SK-N-MC (cell line): Measurements from ENCODE around the gene C11orf52.

Experiments
- EZH2 ChIP-seq: fragments of 200-600 bp; sonication (generic); IDR thresholded peaks from one replicate; pipeline ENCODE4 v1.6.1; 2017; ENCODE audit warnings: antibody characterized with exemption
- POLR2AphosphoS5 ChIP-seq: IDR thresholded peaks from 2 replicates; pipeline ENCODE4 v1.6.1; 2012; ENCODE audit warnings: mild to moderate bottlenecking, low read depth, low read length, borderline replicate concordance

- TF ChIP-seq EZH2 (no peak), POLR2AphosphoS5 (no peak)
These were observed 25.4 kb downstream of the C11orf52 start for GRCh38 chr11:111944139-111944538.
